ENCODE results near the gene IER2.

DNA sequence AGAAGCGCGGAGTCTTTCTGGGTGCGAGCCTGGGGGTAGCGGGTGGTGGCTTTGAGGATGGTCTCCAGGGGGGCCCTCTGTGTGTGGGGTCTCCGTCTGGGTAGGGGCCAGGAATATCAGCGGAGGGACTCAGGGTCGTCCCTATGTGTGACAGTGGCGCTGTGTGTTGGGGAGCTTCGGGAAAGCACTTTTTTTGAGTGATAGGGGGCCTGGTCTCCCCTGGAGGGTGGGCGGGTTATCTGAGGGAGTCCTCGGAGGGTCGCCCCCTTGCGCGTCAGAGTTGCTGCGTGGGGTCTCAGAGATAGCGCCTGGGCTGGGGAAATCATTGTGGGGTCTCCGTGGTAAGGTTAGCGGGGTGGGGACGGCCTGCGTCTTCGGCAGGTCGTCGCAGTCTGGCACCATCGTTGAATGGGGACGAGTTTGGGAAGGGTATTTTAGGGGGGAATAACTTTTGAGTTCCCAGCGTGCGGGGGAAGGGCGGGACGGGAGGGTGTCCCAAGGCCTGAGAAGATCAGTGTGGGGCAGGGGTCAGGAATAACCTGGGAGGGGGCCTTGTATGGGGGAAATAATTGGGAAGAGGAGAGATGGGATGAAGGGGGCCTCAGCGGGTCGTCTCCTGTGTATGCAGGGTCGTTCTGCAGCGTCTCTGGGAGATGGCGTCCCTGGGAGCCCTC, 857 bp downstream of the IER2 start:
- no peak for TF ChIP-seq SUZ12 (IDR thresholded peaks at IDR 0.05; ENCODE audit: extremely low read depth, insufficient read depth, insufficient read length)
- peak; percentile 34 for TF ChIP-seq YY1 (IDR thresholded peaks at IDR 0.05; ENCODE audit: insufficient read depth, insufficient read length)
- TF ChIP-seq ZNF274 (IDR thresholded peaks at IDR 0.05; ENCODE audit: low read depth, low read length), result no peak
